CD14-positive monocyte (primary cell): ENCODE measurements around the gene UBXN4. TPM values are rescaled to one million over a fixed set of nuclear protein-coding genes. Genes with fewer than 3 reads are reported as not detected.

Experiments used
- DNase-seq, 3 donors: peaks; one replicate each; pipeline ENCODE4 v3.0.0-alpha.2; 2011 to 2022
- H2AFZ ChIP-seq: 2 replicates; pipeline ENCODE4 v1.6.0; 2012; ENCODE audit warnings: mild to moderate bottlenecking, low read depth, low read length, inconsistent platforms; ENCODE audit not compliant: insufficient read depth, poor library complexity, severe bottlenecking
- H3K27ac ChIP-seq, 2 donors: 1 replicate in 1 of 2; 2 replicates in 1 of 2; pipeline ENCODE4 v1.5.1; 2012 to 2013; ENCODE audit warnings: low read length in 2 of 2, control low read depth in 1 of 2, inconsistent platforms in 1 of 2, low read depth in 1 of 2, mild to moderate bottlenecking in 1 of 2
- H3K27me3 ChIP-seq, 2 donors: one replicate each; pipeline versions ENCODE4 v1.6.0 to v1.6.1; 2011 to 2013; ENCODE audit warnings: low read length in 2 of 2; ENCODE audit not compliant: control insufficient read depth in 2 of 2, insufficient read depth in 2 of 2
- H3K36me3 ChIP-seq, 2 donors: replicated peaks in 1 of 2; 1 replicate in 1 of 2; 2 replicates in 1 of 2; pipeline versions ENCODE4 v1.5.1 to v1.6.1; 2012 to 2013; ENCODE audit warnings: low read length in 2 of 2, control low read depth in 1 of 2, inconsistent platforms in 1 of 2, mild to moderate bottlenecking in 1 of 2; ENCODE audit not compliant: insufficient read depth in 2 of 2, control insufficient read depth in 1 of 2
- H3K4me1 ChIP-seq, 2 donors: 1 replicate in 1 of 2; 2 replicates in 1 of 2; pipeline versions ENCODE4 v1.5.1 to v1.6.1; 2012 to 2013; ENCODE audit warnings: low read length in 2 of 2, control low read depth in 1 of 2, inconsistent platforms in 1 of 2, mild to moderate bottlenecking in 1 of 2, moderate library complexity in 1 of 2; ENCODE audit not compliant: insufficient read depth in 2 of 2, control insufficient read depth in 1 of 2
- H3K4me2 ChIP-seq: replicated peaks from 2 replicates; pipeline ENCODE3; 2012; ENCODE audit warnings: low read length, moderate library complexity, mild to moderate bottlenecking; ENCODE audit not compliant: poor library complexity, severe bottlenecking; ENCODE audit errors: extremely low read depth
- H3K4me3 ChIP-seq, 3 experiments: fragments of 200-600 bp in 1 of 3; sonication (generic) in 1 of 3; replicated peaks in 1 of 3; 1 replicate in 2 of 3; 2 replicates in 1 of 3; pipeline ENCODE4 v1.5.1; 2011 to 2013; ENCODE audit warnings: low read length in 3 of 3, mild to moderate bottlenecking in 3 of 3, control low read depth in 2 of 3, low read depth in 2 of 3, inconsistent platforms in 1 of 3, moderate library complexity in 1 of 3
- H3K79me2 ChIP-seq: 2 replicates; pipeline ENCODE4 v1.6.0; 2012; ENCODE audit warnings: mild to moderate bottlenecking, control low read depth, inconsistent platforms, low read length, moderate library complexity; ENCODE audit not compliant: insufficient read depth
- H3K9ac ChIP-seq: 2 replicates; pipeline ENCODE4 v1.6.0; 2017; ENCODE audit warnings: low read length, mild to moderate bottlenecking; ENCODE audit not compliant: insufficient read depth, poor library complexity, severe bottlenecking
- H3K9me3 ChIP-seq, 2 donors: replicated peaks in 1 of 2; 1 replicate in 1 of 2; 2 replicates in 1 of 2; pipeline versions ENCODE4 v1.5.1 to v1.6.1; 2012 to 2013; ENCODE audit warnings: low read length in 2 of 2, control low read depth in 1 of 2; ENCODE audit not compliant: control insufficient read depth in 1 of 2, insufficient read depth in 1 of 2
- H4K20me1 ChIP-seq: 2 replicates; pipeline ENCODE4 v1.6.0; 2012; ENCODE audit warnings: mild to moderate bottlenecking, low read length, control low read depth, moderate library complexity; ENCODE audit not compliant: insufficient read depth
- H3K27ac Mint-ChIP-seq, 7 donors: one replicate each; pipeline ENCODE4 v1.8.0; 2020; ENCODE audit warnings: mild to moderate bottlenecking in 7 of 7, mixed read lengths in 7 of 7, moderate library complexity in 6 of 7, inconsistent platforms in 2 of 7
- H3K27me3 Mint-ChIP-seq, 3 donors: one replicate each; pipeline ENCODE4 v1.8.0; 2021 to 2022; ENCODE audit warnings: low read depth in 3 of 3, mild to moderate bottlenecking in 3 of 3, mixed read lengths in 3 of 3, moderate library complexity in 3 of 3, inconsistent platforms in 1 of 3
- H3K36me3 Mint-ChIP-seq, 2 donors: one replicate each; pipeline ENCODE4 v1.8.0; 2020; ENCODE audit warnings: mixed read lengths in 2 of 2, inconsistent platforms in 1 of 2, mild to moderate bottlenecking in 1 of 2
- H3K4me1 Mint-ChIP-seq: one replicate; pipeline ENCODE4 v1.8.0; 2020; ENCODE audit warnings: mild to moderate bottlenecking, mixed read lengths
- H3K4me3 Mint-ChIP-seq, 2 donors: one replicate each; pipeline ENCODE4 v1.8.0; 2020; ENCODE audit warnings: mild to moderate bottlenecking in 2 of 2, mixed read lengths in 2 of 2, moderate library complexity in 1 of 2
- H3K9me3 Mint-ChIP-seq, 7 donors: one replicate each; pipeline ENCODE4 v1.8.0; 2020 to 2022; ENCODE audit warnings: mixed read lengths in 7 of 7, mild to moderate bottlenecking in 6 of 7, moderate library complexity in 6 of 7, inconsistent platforms in 2 of 7
- CTCF ChIP-seq: fragments of 200-600 bp; IDR thresholded peaks from one replicate; pipeline ENCODE4 v1.8.0; 2022; ENCODE audit warnings: antibody characterized with exemption, mild to moderate bottlenecking
- WGBS: methylation state at CpG from one replicate; pipeline ENCODE4 v1.1.5; 2013; ENCODE audit warnings: missing lambda C conversion rate; ENCODE audit not compliant: insufficient coverage; 5-methylcytosine and 5-hydroxymethylcytosine counted together
- intact Hi-C, 2 donors: fragments of 100-400 bp; cut with micrococcal nuclease; formaldehyde crosslinking; loops; one replicate each; pipeline versions ENCODE4 v1.15.0 to v1.15.1; 2023
- polyA plus RNA-seq, 3 donors: library from polyadenylated mRNA; depleted of rRNA in 1 of 3; unstranded in 2 of 3; stranded (reverse) in 1 of 3; fragments of 300-500 nt in 2 of 3; fragments of >200 nt in 1 of 3; fragmentation: Illumina TruSeq in 2 of 3; gene quantifications; 1 replicate in 2 of 3; 2 replicates in 1 of 3; pipeline ENCODE4 v1.2.3, GENCODE V29; 2012 to 2021

UBXN4 gene
- polyA plus RNA-seq, 3 donors: 53.8 to 107 (median 74.2) TPM

GRCh38 chr2:135768863-135769262, 27.2 kb downstream of the UBXN4 start:
- Histone ChIP-seq H3K4me3 (no peak overlapping the region), H3K4me1 (no peaks in the 10 kb centered on the region), H3K4me2 (no peak overlapping the region), H3K36me3 (peaks cover 81 to 97% of the 10 kb centered on the region in 2 donors), H3K9me3 (no peaks in the 10 kb centered on the region), H3K27me3 (no peaks in the 10 kb centered on the region), H3K9ac (no peak overlapping the region), H3K27ac (peak overlapping the region in 1 of 2 donors; percentile 5), H2AFZ (no peak overlapping the region), H4K20me1 (peaks cover 8% of the 10 kb centered on the region), H3K79me2 (no peaks in the 10 kb centered on the region)
- Mint-ChIP-seq H3K4me1 (peaks cover 2% of the 10 kb centered on the region), H3K36me3 (peaks cover 76 to 93% of the 10 kb centered on the region in 2 donors), H3K27me3 (no peaks in the 10 kb centered on the region), H3K9me3 (peaks cover 0 to 8% (median 0%) of the 10 kb centered on the region in 7 donors), H3K4me3 (no peak overlapping the region), H3K27ac (peak overlapping the region in 1 of 7 donors; percentile 66)
- intact Hi-C loops: no loop called here
- no peak for DNase-seq
- 100% methylated on average over 7 of the region's 8 CpGs for WGBS
- no peak for TF ChIP-seq CTCF

GRCh38 chr2:135773319-135773718, 31.7 kb downstream of the UBXN4 start:
- Histone ChIP-seq H3K4me2 (no peak overlapping the region), H3K36me3 (peaks cover 83 to 96% of the 10 kb centered on the region in 2 donors), H3K4me3 (no peak overlapping the region), H3K9me3 (no peaks in the 10 kb centered on the region), H3K27me3 (no peaks in the 10 kb centered on the region), H3K79me2 (no peaks in the 10 kb centered on the region), H3K27ac (peak overlapping the region in 1 of 2 donors; percentile 70), H3K9ac (no peak overlapping the region), H3K4me1 (no peaks in the 10 kb centered on the region), H4K20me1 (peaks cover 5% of the 10 kb centered on the region), H2AFZ (no peak overlapping the region)
- DNase-seq: no peak
- intact Hi-C loops: no loop called here
- peaks cover 80 to 94% of the 10 kb centered on the region in 2 donors for H3K36me3 Mint-ChIP-seq
- no peak for TF ChIP-seq CTCF
- no peaks in the 10 kb centered on the region for H3K27me3 Mint-ChIP-seq
- peaks cover 0 to 8% (median 0%) of the 10 kb centered on the region in 7 donors for H3K9me3 Mint-ChIP-seq
- no CpG with 5 or more reads among the region's 2 CpGs for WGBS
- H3K4me3 Mint-ChIP-seq: no peak overlapping the region
- peaks cover 2% of the 10 kb centered on the region for H3K4me1 Mint-ChIP-seq
- peak overlapping the region; percentile 68 to 88 (median 86) for H3K27ac Mint-ChIP-seq
